ENCODE data around the gene ARL8A.
"Not testable (repeated sequence)": the region's sequence is repeated elsewhere in the genome, so short reads cannot be mapped to it uniquely, and the experiment has no call there.

The ARL8A gene

DNA sequence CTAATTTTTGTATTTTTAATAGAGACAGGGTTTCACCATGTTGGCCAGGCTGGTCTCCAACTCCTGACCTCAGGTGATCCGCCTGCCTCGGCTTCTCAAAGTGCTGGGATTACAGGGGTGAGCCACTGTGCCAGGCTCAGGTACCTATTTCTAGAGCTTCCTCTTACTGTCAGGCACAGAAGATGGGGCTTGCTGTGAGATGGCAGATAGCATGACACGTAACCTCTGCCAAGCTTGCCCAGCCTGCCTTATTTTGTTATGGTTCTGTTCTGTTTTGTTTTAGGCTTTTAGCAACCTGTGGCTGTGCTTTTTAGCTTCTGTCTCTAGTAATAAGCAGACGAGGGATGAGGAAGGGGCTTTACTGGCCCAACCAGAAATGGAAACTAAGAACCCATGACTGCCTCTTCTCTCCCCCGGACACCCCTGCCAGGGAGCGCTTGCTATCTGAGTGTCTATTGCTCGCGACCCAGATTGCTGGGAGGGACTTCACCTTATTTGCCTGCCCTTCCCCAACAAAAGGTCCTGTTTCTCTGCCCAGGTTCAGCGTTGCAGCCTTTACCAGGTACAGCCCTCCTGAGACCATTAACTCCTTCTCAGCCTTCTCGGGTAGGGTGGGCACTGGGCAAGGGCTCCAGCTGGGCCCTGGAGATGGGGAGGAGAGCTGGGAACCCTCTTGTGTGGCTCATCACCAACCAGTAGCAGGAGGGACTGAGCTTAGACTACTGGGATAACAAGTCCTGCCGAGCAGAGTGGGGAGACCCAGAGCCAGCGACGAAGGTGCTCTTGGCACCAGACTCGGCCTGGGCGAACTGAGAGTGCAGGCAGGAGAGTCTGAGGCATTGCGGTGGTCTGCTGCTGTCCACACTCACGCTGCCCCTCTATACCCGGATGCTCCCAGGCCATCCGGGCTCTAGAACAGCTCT is 35.6 kb upstream of the ARL8A start:
- no peak for DNase-seq
- in situ Hi-C loops (cut with HindIII; ENCODE audit: low pct_ligation_motif_present, low pct_unique_long_range_greater_than_20kb, low sequenced_read_pairs): no loop called here

GRCh38 chr1:202176949-202177927 is 32.7 kb upstream of the ARL8A start:
- in situ Hi-C loops (cut with HindIII; ENCODE audit: low pct_ligation_motif_present, low pct_unique_long_range_greater_than_20kb, low sequenced_read_pairs): no loop called here
- DNase-seq: no peak

DNA sequence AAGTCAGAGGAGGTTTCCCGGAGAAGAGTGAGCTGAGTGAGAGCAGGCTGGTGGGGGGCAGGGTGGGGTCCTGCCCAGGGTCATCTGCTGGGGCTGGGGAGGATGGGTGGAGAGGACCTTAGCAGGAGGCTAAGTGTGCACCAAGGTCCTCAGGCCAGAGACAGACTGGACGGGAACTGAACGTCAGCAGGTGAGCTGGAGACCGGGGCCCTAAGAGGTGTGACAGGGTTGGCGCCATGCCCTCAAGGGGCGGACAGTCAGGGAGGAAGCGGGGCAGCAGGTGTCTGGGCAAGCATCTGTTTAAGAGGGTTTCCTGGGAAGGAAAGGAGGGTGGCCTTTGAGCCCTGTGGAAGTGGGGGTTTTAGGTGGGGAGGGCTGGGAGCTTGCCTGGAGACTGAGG is 29.5 kb upstream of the ARL8A start:
- in situ Hi-C loops (cut with HindIII; ENCODE audit: low pct_ligation_motif_present, low pct_unique_long_range_greater_than_20kb, low sequenced_read_pairs): no loop called here

GRCh38 chr1:202172015-202172355 is 27.4 kb upstream of the ARL8A start:
- in situ Hi-C loops (cut with HindIII; ENCODE audit: low pct_ligation_motif_present, low pct_unique_long_range_greater_than_20kb, low sequenced_read_pairs): no loop called here
- no peak for DNase-seq

More for the DNA sequence above, 29.5 kb upstream of the ARL8A start:
- no peak for DNase-seq

GRCh38 chr1:202171292-202172014 is 26.9 kb upstream of the ARL8A start:
- DNase-seq: no peak
- in situ Hi-C loops (cut with HindIII; ENCODE audit: low pct_ligation_motif_present, low pct_unique_long_range_greater_than_20kb, low sequenced_read_pairs): no loop called here

DNA sequence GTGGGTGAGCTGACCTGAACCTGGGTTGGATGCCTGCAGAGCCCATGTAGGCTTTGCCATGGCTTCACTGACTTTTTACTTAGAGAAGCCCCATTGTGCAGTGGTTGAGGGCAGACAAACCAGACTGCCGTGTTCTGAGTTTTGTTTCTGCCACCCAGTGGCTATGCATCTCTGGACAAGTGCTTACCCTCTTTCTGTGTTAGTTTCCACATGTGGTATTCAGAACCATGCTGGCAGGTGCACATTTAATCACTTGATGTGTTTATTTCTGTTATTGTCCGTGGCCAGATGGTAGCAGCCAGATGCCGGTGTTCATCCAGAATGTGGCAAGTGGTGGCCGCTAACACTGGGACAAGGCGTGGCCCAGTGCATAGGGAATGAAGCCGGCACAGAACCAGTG is 26.2 kb upstream of the ARL8A start:
- in situ Hi-C loops (cut with HindIII; ENCODE audit: low pct_ligation_motif_present, low pct_unique_long_range_greater_than_20kb, low sequenced_read_pairs): no loop called here

GRCh38 chr1:202168861-202169260 is 24.3 kb upstream of the ARL8A start:
- in situ Hi-C loops (cut with HindIII; ENCODE audit: low pct_ligation_motif_present, low pct_unique_long_range_greater_than_20kb, low sequenced_read_pairs): no loop called here
- no peak for DNase-seq

More for the DNA sequence above, 26.2 kb upstream of the ARL8A start:
- no peak for DNase-seq

DNA sequence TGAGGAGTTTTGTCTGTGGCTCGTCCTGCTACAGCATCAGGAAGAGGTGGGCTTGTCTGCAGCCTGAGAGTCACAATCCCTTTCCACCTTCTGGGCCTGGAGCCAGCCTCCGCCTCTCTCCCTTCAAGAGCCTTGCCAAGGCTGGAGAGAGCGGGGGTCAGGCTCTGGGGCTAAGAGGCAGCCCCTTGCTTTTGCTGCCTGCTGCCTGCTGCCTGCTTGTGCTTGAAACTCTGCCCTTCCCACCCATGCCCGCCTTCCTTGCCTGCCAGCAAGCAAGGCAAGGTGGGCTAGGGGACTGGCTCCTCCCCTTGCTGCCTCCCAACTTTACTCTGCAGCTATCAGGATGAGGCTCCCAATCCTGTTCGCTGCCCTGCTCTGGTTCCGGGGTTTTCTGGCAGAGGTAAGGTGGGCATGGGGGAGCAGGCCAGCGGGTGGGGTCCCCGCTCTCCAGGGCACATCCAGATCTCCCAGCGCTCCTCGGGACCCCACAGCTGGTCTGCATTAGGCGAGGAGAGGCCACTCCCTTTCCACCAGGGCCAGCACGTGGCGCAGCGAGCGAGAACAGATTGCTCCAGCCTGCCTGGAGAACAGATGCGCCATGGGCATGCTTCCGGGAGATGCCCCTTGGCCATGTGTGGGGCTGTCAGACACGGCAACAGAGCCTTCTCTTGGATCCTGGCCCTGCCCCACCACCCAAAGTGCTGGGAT is 23.3 kb upstream of the ARL8A start:
- in situ Hi-C loops (cut with HindIII; ENCODE audit: low pct_ligation_motif_present, low pct_unique_long_range_greater_than_20kb, low sequenced_read_pairs): no loop called here
- no peak for DNase-seq

- in situ Hi-C loops (cut with HindIII; ENCODE audit: low pct_ligation_motif_present, low pct_unique_long_range_greater_than_20kb, low sequenced_read_pairs); DNase-seq: not testable (repeated sequence)
Observed at GRCh38 chr1:202167054-202167453, 22.5 kb upstream of the ARL8A start.

DNA sequence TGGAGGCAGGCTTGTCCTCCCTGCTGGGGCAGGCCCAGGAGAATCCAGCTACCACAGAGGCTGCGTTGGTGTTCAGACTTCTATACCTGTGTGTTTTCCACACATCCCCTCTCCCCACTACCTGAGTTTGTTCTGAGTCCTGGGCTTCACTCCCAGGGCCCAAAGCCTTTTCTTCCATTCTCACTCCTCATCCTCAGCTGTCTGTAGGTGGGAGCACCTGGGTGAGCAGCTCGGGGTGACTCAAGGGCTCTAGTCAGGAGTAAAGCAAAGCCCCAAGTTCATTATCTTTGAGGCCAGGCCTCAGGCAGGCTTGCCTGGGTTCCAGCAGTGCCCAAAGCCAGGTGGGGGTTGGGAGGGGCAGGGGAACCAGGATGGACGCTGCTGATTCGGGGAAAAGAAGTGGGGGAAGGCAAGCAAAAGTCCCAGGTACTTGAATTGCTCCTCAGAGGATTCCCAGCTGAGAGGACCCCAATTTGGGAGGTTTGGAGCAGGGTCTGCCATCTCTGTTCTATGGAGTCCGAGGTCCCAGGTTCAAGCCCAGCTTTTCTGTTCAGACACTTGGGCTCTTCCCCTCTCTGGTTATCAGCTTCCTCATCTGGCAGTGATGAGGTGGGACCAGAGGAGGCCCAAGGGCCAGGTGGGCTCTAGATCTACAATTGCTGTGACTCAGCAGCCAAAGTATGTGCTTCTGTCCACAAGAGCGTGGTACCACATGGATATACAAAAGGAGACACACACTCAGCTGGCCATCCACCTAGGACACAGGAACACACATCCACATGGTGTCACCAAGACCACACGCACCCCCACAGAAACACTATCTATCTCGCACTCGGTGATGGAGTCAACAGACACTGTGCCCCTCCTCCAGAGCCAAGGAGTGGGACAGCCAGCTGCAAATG is 21.7 kb upstream of the ARL8A start:
- in situ Hi-C loops (cut with HindIII; ENCODE audit: low pct_ligation_motif_present, low pct_unique_long_range_greater_than_20kb, low sequenced_read_pairs): no loop called here
- no peak for DNase-seq

GRCh38 chr1:202165267-202165941 is 20.9 kb upstream of the ARL8A start:
- in situ Hi-C loops (cut with HindIII; ENCODE audit: low pct_ligation_motif_present, low pct_unique_long_range_greater_than_20kb, low sequenced_read_pairs): no loop called here
- no peak for DNase-seq

DNA sequence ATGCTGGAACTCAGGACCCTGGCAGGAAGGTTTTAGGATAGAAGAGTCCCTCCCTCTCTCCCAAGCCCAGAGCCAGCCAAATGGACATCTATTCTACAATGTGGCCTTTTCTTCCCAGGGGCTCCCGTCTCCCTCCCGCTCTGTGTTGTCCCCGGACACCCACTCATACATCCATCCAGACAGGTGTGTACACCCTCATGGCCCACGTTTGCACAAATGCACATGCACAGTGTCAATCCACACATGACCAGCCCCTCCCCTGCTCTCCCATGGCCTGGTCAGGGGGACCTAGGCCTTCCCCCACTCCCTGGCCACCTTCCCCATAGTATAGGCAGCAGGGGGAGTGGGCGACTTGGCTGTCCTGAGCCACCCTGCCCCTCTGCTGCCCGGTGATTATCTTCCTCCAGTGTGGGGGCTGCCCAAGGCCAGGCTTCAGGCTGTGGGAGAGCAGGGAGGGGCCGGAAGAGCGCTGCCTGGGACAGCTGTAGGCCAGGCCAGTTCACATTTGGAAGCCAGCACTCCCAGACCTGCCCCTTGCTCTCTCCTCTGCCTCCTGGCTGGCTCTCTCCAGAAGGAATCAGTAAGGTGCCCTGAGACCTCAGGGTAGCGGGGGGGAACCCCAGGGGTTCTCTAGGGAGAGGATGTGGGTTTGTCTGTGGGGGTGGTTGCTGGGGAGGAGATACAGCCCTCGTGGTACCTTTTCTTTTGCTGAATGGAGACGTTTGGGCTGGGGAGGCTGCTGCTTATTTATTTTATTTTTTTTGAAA is 19.9 kb upstream of the ARL8A start:
- DNase-seq: no peak
- in situ Hi-C loops (cut with HindIII; ENCODE audit: low pct_ligation_motif_present, low pct_unique_long_range_greater_than_20kb, low sequenced_read_pairs): no loop called here

DNA sequence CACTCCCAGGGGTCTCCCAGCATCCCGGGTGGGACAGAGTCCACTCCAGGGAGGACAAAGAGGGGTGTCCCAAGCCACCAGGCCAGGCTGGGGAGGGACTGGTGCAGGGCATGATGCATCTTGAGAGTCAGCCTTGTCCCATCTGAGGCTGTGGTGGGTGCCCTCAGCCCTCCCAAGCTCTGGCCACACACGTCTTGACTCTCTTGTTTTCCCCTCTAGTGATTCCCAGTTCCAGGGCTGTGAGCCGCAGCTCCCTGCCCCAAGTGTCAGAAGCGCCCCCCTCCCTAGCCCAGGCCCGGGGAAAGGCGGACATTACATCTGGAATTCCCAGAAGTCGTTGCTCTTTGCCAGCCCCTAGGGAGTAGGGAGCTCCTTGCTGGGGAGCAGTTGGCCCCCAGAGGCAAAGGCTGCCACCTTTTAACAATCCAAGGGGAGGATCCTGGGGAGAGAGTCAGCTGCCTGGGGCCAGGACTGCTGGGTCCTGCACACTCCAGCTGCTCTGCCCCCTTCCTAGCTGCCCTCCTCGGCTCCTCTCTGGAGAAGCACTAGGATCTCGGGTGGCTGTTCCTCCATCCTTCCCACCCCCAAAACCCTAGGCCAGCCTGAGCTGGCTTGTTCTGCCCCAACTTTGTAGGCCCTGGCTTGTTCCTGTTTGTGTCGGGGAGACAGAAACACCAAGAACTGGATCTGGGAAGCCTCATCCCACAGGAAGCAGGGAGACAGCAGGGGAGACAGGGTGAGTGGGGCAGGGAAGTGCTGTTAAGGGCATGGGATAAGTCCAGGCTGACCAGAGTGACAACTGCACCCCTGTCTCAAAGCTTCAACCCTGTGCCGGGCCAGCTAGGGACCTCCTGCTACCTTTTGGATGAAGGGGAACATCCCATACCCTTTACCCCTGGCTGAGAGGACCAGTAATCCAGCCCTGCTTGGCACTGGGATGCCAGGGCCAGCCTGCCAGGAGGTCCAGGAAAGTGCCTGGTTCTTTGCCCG is 19.0 kb upstream of the ARL8A start:
- in situ Hi-C loops (cut with HindIII; ENCODE audit: low pct_ligation_motif_present, low pct_unique_long_range_greater_than_20kb, low sequenced_read_pairs): no loop called here
- DNase-seq: no peak

GRCh38 chr1:202162418-202163280 is 18.1 kb upstream of the ARL8A start:
- in situ Hi-C loops (cut with HindIII; ENCODE audit: low pct_ligation_motif_present, low pct_unique_long_range_greater_than_20kb, low sequenced_read_pairs): no loop called here
- DNase-seq: no peak
